Activated naive CD8-positive, alpha-beta T cell treated with anti-CD3 and anti-CD28 coated beads, Interleukin-2, amount 50 U/mL, for 24 hours (primary cell): ENCODE measurements around the gene NBPF14.
A peak's percentile ranks its signal among the peaks of the same experiment; 100 is the strongest.
"Not testable (repeated sequence)": the region's sequence is repeated elsewhere in the genome, so short reads cannot be mapped to it uniquely, and the experiment has no call there.

Experiments
- ATAC-seq: fragments of 150-1000 bp; cut with Tn5 transposase; one replicate; pipeline ENCODE4 v1.10.0; 2021
- DNase-seq: peaks from one replicate; pipeline ENCODE4 v3.0.0; 2021
- H3K27ac Mint-ChIP-seq: one replicate; pipeline ENCODE4 v1.8.0; 2021; ENCODE audit warnings: mild to moderate bottlenecking, mixed read lengths
- H3K27me3 Mint-ChIP-seq: one replicate; pipeline ENCODE4 v1.8.0; 2021; ENCODE audit warnings: mixed read lengths
- H3K36me3 Mint-ChIP-seq: one replicate; pipeline ENCODE4 v1.8.0; 2021; ENCODE audit warnings: low read depth, mixed read lengths
- H3K4me1 Mint-ChIP-seq: one replicate; pipeline ENCODE4 v1.8.0; 2021; ENCODE audit warnings: mixed read lengths
- H3K4me3 Mint-ChIP-seq: one replicate; pipeline ENCODE4 v1.8.0; 2021; ENCODE audit warnings: mild to moderate bottlenecking, moderate library complexity, mixed read lengths
- H3K9me3 Mint-ChIP-seq: one replicate; pipeline ENCODE4 v1.8.0; 2021; ENCODE audit warnings: mixed read lengths

The NBPF14 gene

GRCh38 chr1:148512571-148513184 lies 83.1 kb downstream of the NBPF14 start:
- H3K9me3 Mint-ChIP-seq, DNase-seq, H3K36me3 Mint-ChIP-seq, H3K27me3 Mint-ChIP-seq, H3K4me3 Mint-ChIP-seq: not testable (repeated sequence)
- Mint-ChIP-seq H3K4me1 (peaks cover 21% of the 10 kb centered on the region), H3K27ac (peak overlapping the region; percentile 49)
- ATAC-seq = peak; percentile 98

- not testable (repeated sequence) for H3K4me3 Mint-ChIP-seq, H3K4me1 Mint-ChIP-seq, H3K27ac Mint-ChIP-seq, DNase-seq, ATAC-seq, H3K27me3 Mint-ChIP-seq, H3K36me3 Mint-ChIP-seq, H3K9me3 Mint-ChIP-seq
Measured at GRCh38 chr1:148493933-148494332, 101.9 kb downstream of the NBPF14 start.

- H3K9me3 Mint-ChIP-seq, H3K36me3 Mint-ChIP-seq, H3K27ac Mint-ChIP-seq, DNase-seq, H3K27me3 Mint-ChIP-seq, ATAC-seq, H3K4me3 Mint-ChIP-seq, H3K4me1 Mint-ChIP-seq: not testable (repeated sequence)
Measured at GRCh38 chr1:148483029-148483428, 112.8 kb downstream of the NBPF14 start, which contains the start of gene PPIAL4G. PPIAL4G (minus strand) TSS chr1:148483302; CDS start chr1:148483252, 50 bp downstream.
